A549 (cell line): ENCODE results near the gene VAPA. TPM values are rescaled to one million over a fixed set of nuclear protein-coding genes. Genes with fewer than 3 reads are reported as not detected.

Experiments
- ATAC-seq, 2 experiments: fragments of 200-7000 bp in 1 of 2; fragments of >200 bp in 1 of 2; cut with Nextera tagmentation in 1 of 2; cut with Tn5 transposase in 1 of 2; 3 replicates each; pipeline versions ENCODE4 v1.8.0 to v1.9.1; 2018 to 2020; ENCODE audit warnings: mild to moderate bottlenecking in 1 of 2, moderate library complexity in 1 of 2
- CTCF ChIA-PET: fragments of 300-600 bp; sonication (Branson Sonifier 250); formaldehyde crosslinking; extraction: SDS; loops from one replicate; lab custom pipeline; 2021; ENCODE audit warnings: antibody characterized with exemption, inconsistent platforms; lab: Yijun Ruan, JAX
- POLR2A ChIA-PET: fragments of 350-600 bp; formaldehyde crosslinking; extraction: SDS; loops from one replicate; lab custom pipeline; 2021; ENCODE audit warnings: antibody characterized with exemption, inconsistent platforms; lab: Yijun Ruan, JAX
- DNase-seq, 2 experiments: peaks; one replicate each; pipeline versions ENCODE4 v3.0.0 to v3.0.0-alpha.2; 2011 to 2016; ENCODE audit warnings: low read depth in 1 of 2, low spot score in 1 of 2
- FAIRE-seq: peaks from 2 replicates; lab custom pipeline; 2011; peaks lifted over from hg19 to GRCh38; lab: Jason Lieb, UNC
- H3K27ac ChIP-seq, 2 experiments: fragments of >200 bp; sonication (Bioruptor Twin); formaldehyde crosslinking; 3 replicates each; pipeline ENCODE4 v1.5.1; 2016 to 2017
- H3K4me1 ChIP-seq: fragments of >200 bp; sonication (Bioruptor Twin); formaldehyde crosslinking; 3 replicates; pipeline ENCODE4 v1.6.1; 2016
- H3K4me2 ChIP-seq: fragments of >200 bp; sonication (Bioruptor Twin); formaldehyde crosslinking; 3 replicates; pipeline ENCODE4 v1.6.1; 2016
- H3K4me3 ChIP-seq: fragments of >200 bp; sonication (Bioruptor Twin); formaldehyde crosslinking; 3 replicates; pipeline ENCODE4 v1.5.1; 2016
- H3K9me3 ChIP-seq: fragments of >200 bp; sonication (Bioruptor Twin); formaldehyde crosslinking; 3 replicates; pipeline ENCODE4 v1.6.1; 2016
- BHLHE40 ChIP-seq: IDR thresholded peaks from 2 replicates; pipeline ENCODE4 v1.6.1; 2012; ENCODE audit warnings: low read depth, low read length, inconsistent platforms
- CBX2 ChIP-seq: fragments of 200-600 bp; sonication (generic); IDR thresholded peaks from 2 replicates; pipeline ENCODE4 v1.6.1; 2016; ENCODE audit warnings: low read depth, mild to moderate bottlenecking, borderline replicate concordance
- CEBPB ChIP-seq, 2 experiments: fragments of >200 bp in 1 of 2; sonication (Bioruptor Twin) in 1 of 2; formaldehyde crosslinking in 1 of 2; IDR thresholded peaks; 2 replicates each; pipeline ENCODE4 v1.6.1; 2012 to 2016
- EHMT2 ChIP-seq: fragments of 200-600 bp; sonication (generic); IDR thresholded peaks from 2 replicates; pipeline ENCODE4 v1.6.1; 2016; ENCODE audit warnings: antibody characterized with exemption, low read depth, mild to moderate bottlenecking, moderate library complexity
- ESRRA ChIP-seq: fragments of 150-350 bp; IDR thresholded peaks from 2 replicates; pipeline ENCODE4 v1.6.1; 2014; ENCODE audit warnings: mild to moderate bottlenecking, low read length, borderline replicate concordance
- HEYL ChIP-seq: fragments of 250-450 bp; sonication (Bioruptor Pico); IDR thresholded peaks from 2 replicates; pipeline ENCODE4 v1.8.0; 2021; ENCODE audit warnings: mild to moderate bottlenecking, moderate library complexity
- HOXB13 ChIP-seq: fragments of 250-450 bp; sonication (Bioruptor Pico); IDR thresholded peaks from 2 replicates; pipeline ENCODE4 v1.5.0; 2020; ENCODE audit warnings: low read depth, mild to moderate bottlenecking, moderate library complexity
- HOXB5 ChIP-seq: fragments of 250-450 bp; sonication (Bioruptor Pico); IDR thresholded peaks from 2 replicates; pipeline ENCODE4 v1.5.0; 2020; ENCODE audit warnings: mild to moderate bottlenecking, moderate library complexity
- KDM1A ChIP-seq: fragments of 200-600 bp; sonication (generic); IDR thresholded peaks from 2 replicates; pipeline ENCODE4 v1.6.1; 2016; ENCODE audit warnings: low read depth, mild to moderate bottlenecking
- MYC ChIP-seq: IDR thresholded peaks from 2 replicates; pipeline ENCODE4 v1.6.1; 2012; ENCODE audit warnings: mild to moderate bottlenecking, inconsistent platforms, low read length, improper control_type of control experiment, borderline replicate concordance
- NPAS2 ChIP-seq: fragments of 250-450 bp; sonication (Bioruptor Pico); IDR thresholded peaks from 2 replicates; pipeline ENCODE4 v1.8.0; 2022; ENCODE audit warnings: mild to moderate bottlenecking, moderate library complexity, borderline replicate concordance
- PBX3 ChIP-seq: IDR thresholded peaks from 2 replicates; pipeline ENCODE4 v1.6.1; 2012
- POLR2A ChIP-seq: IDR thresholded peaks from 2 replicates; pipeline ENCODE4 v1.6.1; 2012; ENCODE audit warnings: mild to moderate bottlenecking, low read length
- RAD21 ChIP-seq, 2 experiments: fragments of >200 bp in 1 of 2; sonication (Bioruptor Twin) in 1 of 2; formaldehyde crosslinking in 1 of 2; IDR thresholded peaks in 1 of 2; conservative IDR thresholded peaks in 1 of 2; 2 replicates in 1 of 2; 3 replicates in 1 of 2; pipeline ENCODE4 v1.6.1; 2012 to 2018; ENCODE audit warnings: inconsistent platforms in 1 of 2
- REST ChIP-seq: fragments of 200-600 bp; sonication (generic); IDR thresholded peaks from 2 replicates; pipeline ENCODE4 v1.6.1; 2016; ENCODE audit warnings: antibody characterized with exemption, mild to moderate bottlenecking, moderate library complexity
- RNF2 ChIP-seq: fragments of 200-600 bp; sonication (generic); IDR thresholded peaks from 2 replicates; pipeline ENCODE4 v1.6.1; 2016; ENCODE audit warnings: low read depth, mild to moderate bottlenecking, antibody characterized with exemption, moderate library complexity, borderline replicate concordance
- SMC3 ChIP-seq: fragments of >200 bp; sonication (Bioruptor Twin); formaldehyde crosslinking; IDR thresholded peaks from 3 replicates; pipeline ENCODE4 v1.6.1; 2018; ENCODE audit warnings: inconsistent platforms
- ZC3H11A ChIP-seq: fragments of 450-650 bp; IDR thresholded peaks from 2 replicates; pipeline ENCODE4 v1.6.1; 2014; ENCODE audit warnings: antibody characterized with exemption, mild to moderate bottlenecking
- WGBS: methylation state at CpG from one replicate; pipeline ENCODE4 v1.1.6; 2017; ENCODE audit errors: missing lambda C conversion rate; 5-methylcytosine and 5-hydroxymethylcytosine counted together
- polyA plus RNA-seq, 4 experiments: library from polyadenylated mRNA; depleted of rRNA in 3 of 4; stranded (reverse); fragments of >200 nt; fragmentation: RNase III in 1 of 4; extraction: RNeasy Plus Mini Kit Qiagen cat#74134 plus additional on column Dnase treatment in 1 of 4; gene quantifications; 2 replicates in 3 of 4; 3 replicates in 1 of 4; pipeline ENCODE4 v1.2.3, GENCODE V29; 2011 to 2017
- TF ChIP-seq, protein P1 (sequence below): fragments of 450-650 bp; IDR thresholded peaks from 2 replicates; pipeline ENCODE4 v1.6.1; 2014; ENCODE audit warnings: antibody characterized with exemption

VAPA gene
- polyA plus RNA-seq, 2 of the 4 experiments (the other 2 are of a cell fraction), result 161 to 391 TPM

GRCh38 chr18:9991011-9992000 is 77.5 kb downstream of the VAPA start:
- ChIA-PET POLR2A (no interaction called here), CTCF (no interaction called here)
- TF ChIP-seq CEBPB (IDR thresholded peaks at IDR 0.05), result no peak
- no peak for TF ChIP-seq ZC3H11A
- TF ChIP-seq NPAS2 (CRISPR knock-in tag), result no peak
- no peak for TF ChIP-seq RAD21 (conservative IDR thresholded peaks at IDR 0.05 in 1 of 2, IDR thresholded peaks at IDR 0.05 in 1 of 2)
- TF ChIP-seq RNF2, result no peak
- TF ChIP-seq REST, result no peak
- no peak for ATAC-seq
- Histone ChIP-seq H3K4me3 (no peak overlapping the region), H3K4me2 (no peak overlapping the region), H3K4me1 (no peaks in the 10 kb centered on the region), H3K27ac (no peak overlapping the region), H3K9me3 (no peaks in the 10 kb centered on the region)
- 63% methylated on average over 29 of the region's 29 CpGs for WGBS
- FAIRE-seq, result no peak
- no peak for DNase-seq

- POLR2A ChIA-PET, result no interaction called here
- CTCF ChIA-PET, result interaction anchor here (1.2 kb wide), 1 partner anchor 21 kb away, joined by 5 read pairs; no protein-coding TSS in a partner anchor
- TF ChIP-seq PBX3 (no peak), SMC3 (no peak), RNF2 (no peak), HEYL (CRISPR knock-in tag) (no peak)
- DNase-seq, result no peak
- Histone ChIP-seq H3K27ac (no peak overlapping the region), H3K4me1 (no peaks in the 10 kb centered on the region), H3K4me3 (no peak overlapping the region), H3K4me2 (no peak overlapping the region), H3K9me3 (no peaks in the 10 kb centered on the region)
- WGBS, result 43% methylated on average over 9 of the region's 9 CpGs
- no peak for ATAC-seq
- FAIRE-seq, result no peak
These were observed 78.6 kb downstream of the VAPA start for GRCh38 chr18:9992300-9992972.

GRCh38 chr18:9992973-9993520 is 79.2 kb downstream of the VAPA start:
- no peaks in the 10 kb centered on the region for H3K9me3 ChIP-seq
- FAIRE-seq, result no peak
- no peak for DNase-seq
- ATAC-seq, result no peak
- no peak overlapping the region for H3K27ac ChIP-seq
- 73% methylated on average over 9 of the region's 11 CpGs for WGBS
- H3K4me3 ChIP-seq, result no peak overlapping the region
- ChIA-PET CTCF (interaction anchor here (1.2 kb wide), 1 partner anchor 21 kb away, joined by 5 read pairs; no protein-coding TSS in a partner anchor), POLR2A (no interaction called here)
- TF ChIP-seq HEYL (CRISPR knock-in tag) (no peak), MYC (no peak), PBX3 (no peak), KDM1A (no peak), EHMT2 (no peak), HOXB5 (CRISPR knock-in tag) (no peak), CBX2 (no peak), HOXB13 (CRISPR knock-in tag) (no peak), POLR2A (no peak), RAD21 (conservative IDR thresholded peaks at IDR 0.05 in 1 of 2, IDR thresholded peaks at IDR 0.05 in 1 of 2) (no peak), NPAS2 (CRISPR knock-in tag) (no peak), BHLHE40 (no peak), ESRRA (no peak)
- TF ChIP-seq, protein P1, sequence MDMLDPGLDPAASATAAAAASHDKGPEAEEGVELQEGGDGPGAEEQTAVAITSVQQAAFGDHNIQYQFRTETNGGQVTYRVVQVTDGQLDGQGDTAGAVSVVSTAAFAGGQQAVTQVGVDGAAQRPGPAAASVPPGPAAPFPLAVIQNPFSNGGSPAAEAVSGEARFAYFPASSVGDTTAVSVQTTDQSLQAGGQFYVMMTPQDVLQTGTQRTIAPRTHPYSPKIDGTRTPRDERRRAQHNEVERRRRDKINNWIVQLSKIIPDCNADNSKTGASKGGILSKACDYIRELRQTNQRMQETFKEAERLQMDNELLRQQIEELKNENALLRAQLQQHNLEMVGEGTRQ, result no peak
- H3K4me2 ChIP-seq, result no peak overlapping the region
- H3K4me1 ChIP-seq, result no peaks in the 10 kb centered on the region
